Stimulated activated CD4-positive, alpha-beta T cell treated with anti-CD3 and anti-CD28 coated beads, Interleukin-4, amount 100 ng/mL, for 1 hour (primary cell): ENCODE results near the gene RHBDF1.

Source experiments
- DNase-seq: peaks from one replicate; pipeline ENCODE4 v3.0.0-alpha.2; 2020

RHBDF1 gene

DNA sequence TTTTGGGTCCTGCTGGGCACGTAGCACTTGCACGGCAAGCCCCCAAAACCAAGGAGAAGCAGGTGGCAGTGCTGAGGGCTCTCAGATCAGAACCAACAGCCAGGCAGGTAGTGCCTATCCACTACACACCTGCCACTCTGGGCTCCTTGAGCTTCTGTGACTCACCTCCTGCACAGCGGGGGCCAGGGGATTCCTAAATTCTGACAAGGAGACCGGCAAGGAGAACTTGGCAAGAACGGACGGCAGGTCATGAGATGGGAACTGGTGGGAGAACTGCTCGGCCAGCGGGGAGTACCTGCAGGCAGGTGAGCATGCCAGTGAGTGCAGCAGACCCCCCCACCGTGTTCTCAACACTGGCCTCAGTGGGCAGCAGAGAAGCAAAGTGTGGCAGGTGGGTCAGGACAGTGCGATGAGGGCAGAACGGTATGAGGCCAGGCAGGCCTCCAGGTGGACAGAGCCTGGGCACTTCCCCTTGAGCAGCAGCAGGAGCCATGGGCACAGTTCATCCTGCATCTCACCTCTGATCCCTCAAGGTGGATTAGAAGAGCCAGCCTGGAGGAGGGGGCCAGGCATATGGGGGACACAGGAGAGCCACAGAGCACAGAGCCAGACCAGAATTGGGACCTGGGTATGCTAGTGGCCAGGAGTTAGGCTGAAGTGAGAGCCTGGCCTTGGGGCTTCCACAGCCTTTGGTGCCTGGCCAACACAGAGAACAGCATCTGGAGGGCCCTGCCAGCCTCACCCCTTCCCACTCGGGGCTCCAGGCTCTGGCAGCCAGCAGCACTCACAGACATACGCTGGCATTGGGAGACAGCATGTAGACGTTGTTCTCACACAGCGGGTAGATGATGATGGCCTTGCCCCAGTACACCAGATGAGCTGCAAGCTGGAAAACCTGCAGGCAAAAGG, 20.3 kb upstream of the RHBDF1 start:
- no peak for DNase-seq

GRCh38 chr16:91484-91883, 19.1 kb upstream of the RHBDF1 start:
- no peak for DNase-seq

DNA sequence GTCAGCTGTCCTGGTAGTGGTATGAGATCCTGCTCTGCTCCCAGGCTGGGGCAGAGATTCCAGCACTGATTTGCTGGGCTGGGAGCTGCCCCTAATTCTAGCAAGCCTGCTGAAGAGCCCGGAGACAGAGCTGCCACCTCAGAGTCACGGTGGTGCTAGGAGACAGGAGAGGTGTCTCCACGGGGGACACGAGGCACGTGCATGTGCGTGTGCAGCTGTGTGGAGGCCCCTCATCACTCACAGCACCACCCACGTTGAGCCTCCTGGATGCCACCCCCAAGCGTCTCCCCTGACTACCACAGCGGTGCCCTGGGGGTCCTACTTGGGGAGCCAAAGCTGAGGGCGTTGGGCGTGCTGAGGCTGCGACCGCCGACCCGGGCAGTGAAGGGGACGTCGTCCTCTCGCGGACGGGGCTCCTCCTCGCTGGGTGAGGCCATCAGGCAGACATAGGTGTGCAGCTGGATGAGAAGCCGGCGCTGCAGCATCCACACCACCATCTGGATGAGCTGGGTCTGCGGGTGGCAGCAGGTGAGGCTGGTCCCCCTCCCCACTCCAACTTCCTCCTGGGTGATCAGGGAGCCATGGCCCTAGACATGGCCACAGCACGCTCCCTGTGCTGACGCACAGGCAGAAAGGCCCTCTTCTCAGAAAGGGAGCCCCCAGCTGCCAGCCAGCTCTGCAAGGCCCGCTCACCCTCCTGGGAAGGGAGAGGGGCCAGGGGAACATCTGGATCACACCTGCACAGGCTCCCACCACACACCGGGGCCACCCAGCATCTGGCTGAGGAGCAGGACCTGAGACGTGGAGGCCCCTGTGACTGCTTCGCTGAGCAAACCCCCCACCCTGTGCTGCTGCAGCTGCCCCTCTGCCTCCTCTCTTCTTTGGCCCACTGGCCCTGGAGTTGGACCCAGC, 17.2 kb upstream of the RHBDF1 start:
- no peak for DNase-seq

DNA sequence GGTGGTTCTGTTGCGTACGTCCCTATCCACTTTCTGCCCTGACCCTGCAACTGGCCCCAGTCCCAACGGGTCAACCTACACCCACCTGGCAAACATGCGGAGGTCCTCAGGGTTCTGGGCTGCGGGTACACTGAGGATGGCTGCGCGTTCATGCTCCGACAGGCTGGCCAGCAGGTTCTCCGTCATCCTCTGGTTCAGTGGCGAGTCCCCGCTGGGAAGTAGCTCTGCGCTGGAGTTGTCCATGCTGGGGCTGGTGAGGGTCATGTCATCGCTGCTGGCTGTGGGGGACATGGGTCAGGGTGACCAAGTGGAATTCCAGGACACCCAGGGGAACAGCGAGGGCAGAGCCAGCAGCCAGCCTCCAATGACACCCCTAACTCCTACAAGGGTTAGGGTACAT, 16.2 kb upstream of the RHBDF1 start:
- DNase-seq, result no peak

GRCh38 chr16:86483-86952, 14.1 kb upstream of the RHBDF1 start:
- no peak for DNase-seq

DNA sequence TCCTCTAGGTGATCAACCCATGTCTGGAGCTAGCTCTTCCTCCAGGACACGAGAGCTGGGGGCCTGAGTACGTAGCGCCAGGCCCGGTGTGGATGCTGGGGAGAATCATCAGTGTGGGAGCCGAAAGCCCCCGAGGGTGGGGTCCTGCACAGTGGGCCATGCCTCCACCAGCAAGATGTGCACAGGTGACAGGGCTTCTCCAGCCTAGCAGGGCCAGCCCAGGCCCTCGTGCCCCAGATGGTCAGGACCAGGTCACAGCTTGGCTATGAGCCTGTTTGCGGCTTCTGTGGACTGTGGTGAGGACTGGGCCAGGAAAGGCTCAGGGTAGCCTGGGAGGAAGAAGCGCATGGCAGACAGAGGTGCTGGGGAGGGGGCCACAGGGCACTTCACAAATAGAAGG, 13.4 kb upstream of the RHBDF1 start:
- DNase-seq, result no peak

GRCh38 chr16:85407-85782, 13.0 kb upstream of the RHBDF1 start:
- DNase-seq, result no peak

DNA sequence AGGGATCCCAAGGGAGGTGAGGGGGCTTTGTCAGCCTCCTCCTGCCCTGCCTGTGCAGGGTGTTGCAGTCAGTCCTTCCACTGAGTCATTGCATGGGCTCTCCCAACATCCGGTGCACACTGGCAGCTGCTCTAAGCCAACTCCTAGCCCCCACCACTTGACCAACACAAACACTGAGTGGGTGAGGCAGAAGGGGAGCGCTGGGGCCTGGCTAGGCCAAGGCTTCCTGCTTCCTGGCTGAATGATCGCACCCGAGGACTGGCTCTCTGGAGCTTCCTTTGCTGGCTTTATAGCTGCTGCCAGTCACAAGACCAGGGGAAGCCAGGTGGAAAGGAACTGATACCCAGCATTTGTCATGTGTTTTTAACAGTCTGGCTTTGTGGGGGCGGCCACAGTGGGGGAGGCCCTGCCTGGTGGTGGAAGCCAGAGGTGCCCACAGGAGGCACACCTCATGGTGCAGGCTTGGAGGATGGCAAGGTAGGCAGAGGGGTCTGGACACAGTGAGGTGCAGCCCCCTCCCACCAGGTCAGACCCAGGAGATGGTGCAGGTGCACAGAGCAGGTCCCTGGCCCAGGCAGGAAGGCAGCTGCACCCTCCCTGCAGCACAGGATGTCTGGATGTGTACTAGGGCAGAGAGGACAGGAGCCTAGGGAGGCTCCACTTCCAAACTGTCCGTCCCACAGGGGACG, 12.4 kb upstream of the RHBDF1 start:
- DNase-seq, result peak; percentile 54

DNA sequence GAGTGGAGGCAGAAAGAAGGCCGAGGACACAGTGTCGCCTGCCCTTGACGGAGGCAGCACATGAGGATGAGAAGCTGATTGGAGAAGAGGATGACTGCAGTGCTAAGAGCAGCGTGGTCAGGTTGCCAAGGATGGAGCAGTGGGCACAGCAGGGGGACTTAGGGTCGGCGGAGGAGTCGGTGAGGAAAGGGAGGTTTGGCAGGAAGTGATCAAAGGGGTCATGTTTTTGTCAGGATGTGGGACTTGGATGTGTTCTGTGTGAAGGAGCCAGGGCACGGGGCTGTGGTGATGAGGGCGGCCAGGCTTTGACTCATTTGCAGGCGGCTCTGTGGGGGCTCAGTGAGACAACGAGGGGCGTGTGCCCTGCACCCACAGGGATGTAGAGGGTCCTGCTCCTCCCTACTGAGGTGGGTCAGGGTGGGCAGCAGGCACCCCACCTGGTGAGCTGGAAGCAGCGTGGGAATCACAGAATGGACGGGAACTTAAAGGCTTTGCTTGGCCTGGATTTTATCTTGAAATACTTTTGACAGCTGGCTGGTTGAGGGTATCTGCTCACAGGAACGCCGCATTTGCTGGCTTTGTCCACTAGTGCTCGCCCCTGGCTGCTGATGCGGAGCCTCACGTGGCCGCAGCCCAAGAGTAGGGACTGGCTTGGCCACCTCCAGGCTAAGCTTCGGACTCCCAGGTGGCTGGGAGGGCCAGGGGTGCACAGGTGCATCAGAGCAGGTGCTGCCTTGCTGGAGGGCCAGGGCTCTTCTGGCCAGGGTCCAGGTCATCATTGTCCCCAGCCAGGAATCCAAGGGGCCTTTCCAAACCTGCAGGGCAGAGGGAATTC, 11.6 kb upstream of the RHBDF1 start:
- DNase-seq, result no peak

DNA sequence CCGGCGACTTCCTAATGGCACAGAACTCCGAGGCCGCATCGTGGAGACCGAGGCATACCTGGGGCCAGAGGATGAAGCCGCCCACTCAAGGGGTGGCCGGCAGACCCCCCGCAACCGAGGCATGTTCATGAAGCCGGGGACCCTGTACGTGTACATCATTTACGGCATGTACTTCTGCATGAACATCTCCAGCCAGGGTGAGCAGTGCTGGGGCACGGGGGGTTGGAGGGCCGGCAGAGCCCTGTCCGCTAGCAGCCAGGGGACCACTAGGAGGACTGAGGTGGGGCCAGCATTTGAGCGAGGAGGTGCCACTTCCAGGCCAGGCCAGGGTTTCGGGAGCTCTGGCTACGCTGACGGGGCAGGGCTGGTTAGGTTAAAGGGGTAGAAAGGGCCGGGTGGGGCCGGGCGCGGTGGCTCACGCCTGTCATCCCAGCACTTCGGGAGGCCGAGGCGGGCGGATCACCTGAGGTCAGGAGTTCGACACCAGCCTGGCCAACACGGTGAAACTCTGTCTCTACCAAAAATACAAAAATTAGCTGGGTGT, 10.7 kb upstream of the RHBDF1 start:
- DNase-seq, result no peak

GRCh38 chr16:79151-80054, 7.0 kb upstream of the RHBDF1 start:
- DNase-seq, result no peak

- DNase-seq, result no peak
These were observed 6.2 kb upstream of the RHBDF1 start for GRCh38 chr16:78444-79150.

DNA sequence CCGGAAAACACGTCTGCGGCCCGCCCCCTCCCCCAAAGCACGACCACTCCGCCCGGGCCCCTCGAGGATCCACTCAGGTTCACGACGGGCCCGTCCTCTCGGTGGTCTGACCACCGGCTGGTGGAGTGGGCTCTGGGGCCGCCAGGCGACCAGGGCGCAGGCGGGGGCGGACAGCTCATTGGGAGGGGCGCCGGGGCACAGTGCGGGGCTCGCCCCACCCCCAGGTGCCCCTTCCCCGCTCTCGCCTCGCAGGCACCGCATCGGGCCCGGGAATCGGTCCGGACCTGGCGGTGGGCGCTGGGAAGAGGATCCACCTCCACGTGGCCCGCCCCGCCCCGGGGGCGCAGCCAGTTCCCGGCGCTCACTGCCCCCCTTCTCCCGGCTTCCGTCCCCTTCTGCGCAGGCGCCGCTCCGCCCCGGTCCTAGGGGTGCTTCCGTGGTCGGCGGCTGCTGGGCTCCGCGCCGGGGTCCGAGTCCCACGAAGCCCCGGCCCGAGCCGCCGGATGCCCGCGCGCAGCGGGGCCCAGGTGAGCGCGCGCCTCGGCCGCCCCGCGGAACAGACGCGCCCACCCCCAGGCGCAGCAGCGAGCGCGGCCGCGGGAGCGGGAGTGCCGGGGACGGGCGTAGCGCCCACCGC, 5.5 kb upstream of the RHBDF1 start, which contains the start of gene MPG:
Gene MPG (plus strand): TSS at position 419 of the 637 bp plus-strand sequence. CDS start 85 bp downstream, at position 504.
- DNase-seq, result peak; percentile 84

- DNase-seq, result peak; percentile 33
These were observed 4.9 kb upstream of the RHBDF1 start for GRCh38 chr16:77273-77806.

DNA sequence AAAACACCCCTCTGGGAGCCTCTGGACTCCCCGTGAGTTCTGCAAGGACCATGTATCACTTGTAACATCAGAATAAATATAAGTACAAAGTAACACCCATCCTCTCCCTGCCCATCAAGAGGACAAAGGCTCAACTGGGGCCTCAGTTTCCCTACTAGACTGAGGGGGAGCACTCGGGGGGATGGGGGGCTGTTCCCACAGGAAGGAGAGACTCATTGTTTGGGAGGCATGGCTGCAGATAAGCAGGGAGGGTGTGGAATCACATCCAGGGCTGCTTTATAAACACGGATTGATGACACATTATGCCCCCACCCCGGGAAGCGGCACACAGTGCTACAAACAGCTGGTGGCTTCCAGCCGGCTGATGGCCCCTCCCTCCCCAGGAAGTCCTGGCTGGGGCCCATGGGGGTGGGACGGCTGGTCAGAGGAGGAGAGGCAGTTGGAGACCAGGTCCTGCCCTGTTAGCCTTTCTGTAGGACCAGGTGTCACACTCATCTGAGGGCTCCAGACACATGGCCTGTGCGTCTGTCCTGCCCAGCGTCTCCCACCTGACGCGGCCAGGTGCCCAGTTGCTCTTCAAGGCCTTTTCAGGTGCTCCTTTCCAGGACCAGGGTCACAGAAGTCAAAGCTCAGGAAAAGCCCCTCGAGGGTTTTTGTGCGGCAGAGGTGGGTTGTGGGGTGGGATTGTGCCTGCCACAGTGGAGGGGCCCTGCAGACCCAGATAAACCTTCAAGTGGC, 4.3 kb upstream of the RHBDF1 start:
- DNase-seq, result no peak

- DNase-seq, result no peak
These were observed 3.4 kb upstream of the RHBDF1 start for GRCh38 chr16:75580-76501.

DNA sequence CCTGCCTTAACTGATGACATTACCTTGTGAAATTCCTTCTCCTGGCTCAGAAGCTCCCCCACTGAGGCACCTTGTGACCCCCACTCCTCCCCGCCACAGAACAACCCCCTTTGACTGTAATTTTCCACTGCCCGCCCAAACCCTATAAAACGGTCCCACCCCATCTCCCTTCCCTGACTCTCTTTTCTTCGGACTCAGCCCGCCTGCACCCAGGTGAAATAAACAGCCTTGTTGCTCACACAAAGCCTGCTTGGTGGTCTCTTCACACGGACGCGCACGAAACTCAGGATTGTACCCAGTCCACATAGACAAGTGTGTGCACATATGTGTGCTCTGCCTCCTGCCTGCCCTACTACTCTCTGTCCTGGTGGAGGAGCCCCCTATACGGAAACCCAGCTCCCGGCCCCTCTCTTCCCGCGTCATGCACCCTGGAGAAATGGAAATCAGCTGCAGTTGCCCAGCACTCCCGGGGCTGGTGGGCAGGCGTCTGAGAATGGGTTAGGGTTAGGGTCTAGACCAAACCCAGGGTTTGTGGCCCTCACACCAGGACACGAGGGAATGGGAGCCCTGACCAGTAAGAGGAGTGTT, 2.4 kb upstream of the RHBDF1 start:
- DNase-seq, result no peak
